B cell (primary cell): Measurements from ENCODE around the gene CES4A.

Source experiments
- EZH2 ChIP-seq: IDR thresholded peaks from 2 replicates; pipeline ENCODE4 v1.6.1; 2012; ENCODE audit warnings: borderline replicate concordance, low read depth, mild to moderate bottlenecking, moderate library complexity, low read length; ENCODE audit not compliant: insufficient read depth, poor library complexity, severe bottlenecking
- TF ChIP-seq, protein P1 (sequence below): fragments of 200-600 bp; IDR thresholded peaks from one replicate; pipeline ENCODE4 v1.8.0; 2022; ENCODE audit warnings: antibody characterized with exemption, mild to moderate bottlenecking

DNA sequence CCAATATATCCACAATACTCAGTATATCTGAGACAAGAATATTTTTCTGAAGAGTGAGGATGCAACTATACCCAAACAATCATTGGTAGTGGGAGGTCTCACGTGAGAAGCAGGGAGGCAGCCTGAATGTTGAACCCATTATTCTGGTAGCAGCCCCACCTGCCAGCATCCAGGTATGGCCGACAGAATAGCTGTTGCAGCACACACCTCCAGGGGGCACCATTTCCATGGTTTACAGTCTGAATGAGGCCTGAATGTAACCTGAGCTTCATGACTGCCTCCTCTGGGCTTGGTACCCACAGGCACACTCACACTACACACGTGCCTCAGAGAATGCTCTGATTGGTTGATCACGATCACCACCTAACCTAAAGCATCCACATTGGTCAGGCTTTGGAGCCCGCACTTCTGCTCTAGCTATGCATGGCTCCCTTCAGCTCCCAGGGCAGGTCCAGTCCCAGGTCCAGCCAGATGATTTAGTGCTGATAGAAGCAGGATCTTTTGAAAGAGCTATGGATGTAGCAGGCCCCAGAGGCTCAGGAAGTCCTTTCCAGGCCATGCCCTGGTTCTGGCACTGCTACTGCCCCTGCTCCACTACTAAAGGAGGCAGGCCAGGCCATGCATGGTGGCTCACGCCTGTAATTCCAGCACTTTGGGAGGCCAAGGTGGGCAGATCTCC lies 29.6 kb downstream of the CES4A start:
- TF ChIP-seq, protein P1, sequence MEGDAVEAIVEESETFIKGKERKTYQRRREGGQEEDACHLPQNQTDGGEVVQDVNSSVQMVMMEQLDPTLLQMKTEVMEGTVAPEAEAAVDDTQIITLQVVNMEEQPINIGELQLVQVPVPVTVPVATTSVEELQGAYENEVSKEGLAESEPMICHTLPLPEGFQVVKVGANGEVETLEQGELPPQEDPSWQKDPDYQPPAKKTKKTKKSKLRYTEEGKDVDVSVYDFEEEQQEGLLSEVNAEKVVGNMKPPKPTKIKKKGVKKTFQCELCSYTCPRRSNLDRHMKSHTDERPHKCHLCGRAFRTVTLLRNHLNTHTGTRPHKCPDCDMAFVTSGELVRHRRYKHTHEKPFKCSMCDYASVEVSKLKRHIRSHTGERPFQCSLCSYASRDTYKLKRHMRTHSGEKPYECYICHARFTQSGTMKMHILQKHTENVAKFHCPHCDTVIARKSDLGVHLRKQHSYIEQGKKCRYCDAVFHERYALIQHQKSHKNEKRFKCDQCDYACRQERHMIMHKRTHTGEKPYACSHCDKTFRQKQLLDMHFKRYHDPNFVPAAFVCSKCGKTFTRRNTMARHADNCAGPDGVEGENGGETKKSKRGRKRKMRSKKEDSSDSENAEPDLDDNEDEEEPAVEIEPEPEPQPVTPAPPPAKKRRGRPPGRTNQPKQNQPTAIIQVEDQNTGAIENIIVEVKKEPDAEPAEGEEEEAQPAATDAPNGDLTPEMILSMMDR = peak; percentile 53
- no peak for TF ChIP-seq EZH2
